ENCODE data around the gene OLFM1. TPM values are rescaled to one million over a fixed set of nuclear protein-coding genes. Genes with fewer than 3 reads are reported as not detected.

The OLFM1 gene
- total RNA-seq, 1 donor from 2014 or later, result 0.96 TPM

GRCh38 chr9:135084881-135085760, 2.3 kb upstream of the OLFM1 start:
- Histone ChIP-seq H3K36me3 (ENCODE audit: control insufficient read depth, insufficient read depth, low read length) (no peaks in the 10 kb centered on the region), H3K27me3 (ENCODE audit: control insufficient read depth, insufficient read depth, low read length) (peaks cover 47% of the 10 kb centered on the region), H3K4me3 (ENCODE audit: low read depth, low read length) (no peak overlapping the region)
- no peak for TF ChIP-seq CTCF (IDR thresholded peaks at IDR 0.05; ENCODE audit: insufficient read depth, low read length, poor library complexity, severe bottlenecking)
- DNase-seq (ENCODE audit: low read depth), result no peak

GRCh38 chr9:135085830-135086546, 1.5 kb upstream of the OLFM1 start:
- H3K36me3 ChIP-seq (ENCODE audit: control insufficient read depth, insufficient read depth, low read length), result no peaks in the 10 kb centered on the region
- no peak overlapping the region for H3K4me3 ChIP-seq (ENCODE audit: low read depth, low read length)
- peak; percentile 78 for TF ChIP-seq CTCF (IDR thresholded peaks at IDR 0.05; ENCODE audit: insufficient read depth, low read length, poor library complexity, severe bottlenecking)
- no peak for DNase-seq (ENCODE audit: low read depth)
- peaks cover 51% of the 10 kb centered on the region for H3K27me3 ChIP-seq (ENCODE audit: control insufficient read depth, insufficient read depth, low read length)

GRCh38 chr9:135086597-135087488, 625 bp upstream of the OLFM1 start:
- no peak overlapping the region for H3K4me3 ChIP-seq (ENCODE audit: low read depth, low read length)
- TF ChIP-seq CTCF (IDR thresholded peaks at IDR 0.05; ENCODE audit: insufficient read depth, low read length, poor library complexity, severe bottlenecking), result no peak
- no peaks in the 10 kb centered on the region for H3K36me3 ChIP-seq (ENCODE audit: control insufficient read depth, insufficient read depth, low read length)
- H3K27me3 ChIP-seq (ENCODE audit: control insufficient read depth, insufficient read depth, low read length), result peaks cover 46% of the 10 kb centered on the region
- DNase-seq (ENCODE audit: low read depth), result no peak

- DNase-seq (ENCODE audit: low read depth), result no peak
- H3K4me3 ChIP-seq (ENCODE audit: low read depth, low read length), result no peak overlapping the region
- no peak for TF ChIP-seq CTCF (IDR thresholded peaks at IDR 0.05; ENCODE audit: insufficient read depth, low read length, poor library complexity, severe bottlenecking)
Observed at GRCh38 chr9:135087899-135088347, 455 bp downstream of the OLFM1 start.

GRCh38 chr9:135088348-135088978, 995 bp downstream of the OLFM1 start:
- Histone ChIP-seq H3K36me3 (ENCODE audit: control insufficient read depth, insufficient read depth, low read length) (no peaks in the 10 kb centered on the region), H3K4me3 (ENCODE audit: low read depth, low read length) (no peak overlapping the region), H3K27me3 (ENCODE audit: control insufficient read depth, insufficient read depth, low read length) (peaks cover 46% of the 10 kb centered on the region)
- no peak for DNase-seq (ENCODE audit: low read depth)
- no peak for TF ChIP-seq CTCF (IDR thresholded peaks at IDR 0.05; ENCODE audit: insufficient read depth, low read length, poor library complexity, severe bottlenecking)

More at GRCh38 chr9:135087899-135088347, 455 bp downstream of the OLFM1 start:
- Histone ChIP-seq H3K36me3 (ENCODE audit: control insufficient read depth, insufficient read depth, low read length) (no peaks in the 10 kb centered on the region), H3K27me3 (ENCODE audit: control insufficient read depth, insufficient read depth, low read length) (peaks cover 46% of the 10 kb centered on the region)
